Measurements from ENCODE around the gene GDPD4.

The GDPD4 gene

GRCh38 chr11:77211040-77211451 lies 90.4 kb downstream of the GDPD4 start:
- Mint-ChIP-seq H3K4me1 (no peaks in the 10 kb centered on the region), H3K9me3 (no peaks in the 10 kb centered on the region), H3K27ac (no peak overlapping the region)

GRCh38 chr11:77209663-77210062 lies 91.8 kb downstream of the GDPD4 start:
- Mint-ChIP-seq H3K4me1 (no peaks in the 10 kb centered on the region), H3K4me3 (no peak overlapping the region), H3K9me3 (no peaks in the 10 kb centered on the region), H3K36me3 (ENCODE audit: low read depth) (no peaks in the 10 kb centered on the region), H3K27ac (no peak overlapping the region), H3K27me3 (ENCODE audit: low read depth, poor library complexity) (peaks cover 11% of the 10 kb centered on the region)
- TF ChIP-seq CTCF (IDR thresholded peaks at IDR 0.05) = no peak
- DNase-seq = no peak

More at GRCh38 chr11:77211040-77211451, 90.4 kb downstream of the GDPD4 start:
- H3K36me3 Mint-ChIP-seq (ENCODE audit: low read depth) = no peaks in the 10 kb centered on the region
- DNase-seq = no peak
- H3K4me3 Mint-ChIP-seq = no peak overlapping the region
- TF ChIP-seq CTCF (IDR thresholded peaks at IDR 0.05) = no peak
- peaks cover 11% of the 10 kb centered on the region for H3K27me3 Mint-ChIP-seq (ENCODE audit: low read depth, poor library complexity)

GRCh38 chr11:77208535-77208934 lies 93.0 kb downstream of the GDPD4 start:
- no peak for TF ChIP-seq CTCF (IDR thresholded peaks at IDR 0.05)
- Mint-ChIP-seq H3K36me3 (ENCODE audit: low read depth) (no peaks in the 10 kb centered on the region), H3K27me3 (ENCODE audit: low read depth, poor library complexity) (peaks cover 11% of the 10 kb centered on the region), H3K9me3 (no peaks in the 10 kb centered on the region), H3K4me1 (no peaks in the 10 kb centered on the region), H3K4me3 (no peak overlapping the region), H3K27ac (no peak overlapping the region)
- DNase-seq = no peak

GRCh38 chr11:77207618-77208313 lies 93.7 kb downstream of the GDPD4 start:
- Mint-ChIP-seq H3K27ac (no peak overlapping the region), H3K27me3 (ENCODE audit: low read depth, poor library complexity) (peaks cover 11% of the 10 kb centered on the region)

GRCh38 chr11:77207019-77207485 lies 94.4 kb downstream of the GDPD4 start:
- Mint-ChIP-seq H3K4me1 (no peaks in the 10 kb centered on the region), H3K27me3 (ENCODE audit: low read depth, poor library complexity) (peaks cover 11% of the 10 kb centered on the region), H3K4me3 (no peak overlapping the region), H3K9me3 (no peaks in the 10 kb centered on the region), H3K36me3 (ENCODE audit: low read depth) (no peaks in the 10 kb centered on the region), H3K27ac (no peak overlapping the region)
- TF ChIP-seq CTCF (IDR thresholded peaks at IDR 0.05) = no peak
- no peak for DNase-seq

More at GRCh38 chr11:77207618-77208313, 93.7 kb downstream of the GDPD4 start:
- H3K9me3 Mint-ChIP-seq = no peaks in the 10 kb centered on the region
- no peak for TF ChIP-seq CTCF (IDR thresholded peaks at IDR 0.05)
- DNase-seq = no peak
- no peak overlapping the region for H3K4me3 Mint-ChIP-seq
- no peaks in the 10 kb centered on the region for H3K36me3 Mint-ChIP-seq (ENCODE audit: low read depth)
- H3K4me1 Mint-ChIP-seq = no peaks in the 10 kb centered on the region

Data from nephron progenitor cell (in vitro differentiated cells).